Gastrocnemius medialis (tissue), 4 donors: ENCODE data around the gene DUSP16. TPM values are rescaled to one million over a fixed set of nuclear protein-coding genes. Genes with fewer than 3 reads are reported as not detected.

ENCODE experiments used
- ATAC-seq, 2 donors: fragments of 150-250 bp; one replicate each; pipeline ENCODE4 v1.9.1; 2016
- DNase-seq, 2 donors: peaks; one replicate each; pipeline ENCODE4 v3.0.0-alpha.2; 2019
- H3K27ac ChIP-seq, 4 donors: fragments of 200-600 bp; sonication (generic); 1 replicate in 1 of 4; 2 replicates in 3 of 4; pipeline ENCODE4 v1.5.1; 2016 to 2018; ENCODE audit warnings: mild to moderate bottlenecking in 2 of 4, moderate library complexity in 1 of 4
- H3K27me3 ChIP-seq, 3 donors: fragments of 200-600 bp; sonication (generic) in 2 of 3; 1 replicate in 1 of 3; 2 replicates in 2 of 3; pipeline versions ENCODE4 v1.5.1 to v1.6.0; 2016 to 2019; ENCODE audit warnings: mild to moderate bottlenecking in 1 of 3, moderate library complexity in 1 of 3
- H3K36me3 ChIP-seq, 2 donors: fragments of 200-600 bp; sonication (generic) in 1 of 2; one replicate each; pipeline ENCODE4 v1.5.1; 2017 to 2018
- H3K4me1 ChIP-seq, 2 donors: fragments of 200-600 bp; sonication (generic) in 1 of 2; one replicate each; pipeline ENCODE4 v1.5.1; 2016 to 2017; ENCODE audit warnings: mild to moderate bottlenecking in 2 of 2
- H3K4me3 ChIP-seq, 4 donors: fragments of 200-600 bp; sonication (generic) in 3 of 4; 1 replicate in 1 of 4; 2 replicates in 3 of 4; pipeline ENCODE4 v1.5.1; 2016 to 2019; ENCODE audit warnings: mild to moderate bottlenecking in 2 of 4
- H3K9me3 ChIP-seq, 3 donors: fragments of 200-600 bp; sonication (generic) in 2 of 3; 1 replicate in 1 of 3; 2 replicates in 2 of 3; pipeline ENCODE4 v1.5.1; 2016 to 2019
- CTCF ChIP-seq, 5 experiments: fragments of 450-650 bp in 3 of 5; fragments of 200-600 bp in 2 of 5; sonication (generic) in 2 of 5; IDR thresholded peaks in 4 of 5; conservative IDR thresholded peaks in 1 of 5; 1 replicate in 4 of 5; 2 replicates in 1 of 5; pipeline ENCODE4 v1.5.1; 2016 to 2019; ENCODE audit warnings: antibody characterized with exemption in 5 of 5, mild to moderate bottlenecking in 3 of 5, moderate library complexity in 3 of 5
- POLR2A ChIP-seq, 2 donors: fragments of 450-650 bp; IDR thresholded peaks; one replicate each; pipeline ENCODE4 v1.6.1; 2017; ENCODE audit warnings: antibody characterized with exemption in 2 of 2, mild to moderate bottlenecking in 2 of 2, moderate library complexity in 2 of 2
- in situ Hi-C, 4 donors: fragments of 200-750 bp; cut with MboI; loops; one replicate each; pipeline versions ENCODE4 v1.15.0 to v1.8.0; 2017; ENCODE audit warnings: low sequenced_read_pairs in 4 of 4
- intact Hi-C: fragments of 100-400 bp; cut with DNase I; formaldehyde crosslinking; loops from one replicate; pipeline ENCODE4 v1.15.1; 2023; ENCODE audit warnings: low total_unique reads
- total RNA-seq, 4 donors: library from RNA; depleted of rRNA; stranded (reverse); fragments of >200 nt; gene quantifications; one replicate each; pipeline versions ENCODE4 v1.1.0 to v1.2.3, GENCODE V29; 2016

The DUSP16 gene
- total RNA-seq, 4 donors from 2014 or later, result 10.9 to 15.7 (median 13.3) TPM

GRCh38 chr12:12529783-12530421, 32.8 kb downstream of the DUSP16 start:
- no peak for TF ChIP-seq CTCF (IDR thresholded peaks at IDR 0.05 in 4 of 5, conservative IDR thresholded peaks at IDR 0.05 in 1 of 5)
- TF ChIP-seq POLR2A (IDR thresholded peaks at IDR 0.05), result no peak
- Histone ChIP-seq H3K27ac (no peak overlapping the region), H3K9me3 (no peaks in the 10 kb centered on the region), H3K4me3 (no peak overlapping the region), H3K36me3 (no peaks in the 10 kb centered on the region), H3K27me3 (no peaks in the 10 kb centered on the region), H3K4me1 (peaks cover 54 to 59% of the 10 kb centered on the region in 2 donors)
- in situ Hi-C loops, result no loop called here
- DNase-seq (no peak), ATAC-seq (no peak)
- intact Hi-C loops, result no loop called here

GRCh38 chr12:12528361-12529270, 34.0 kb downstream of the DUSP16 start:
- Histone ChIP-seq H3K4me3 (no peak overlapping the region), H3K27me3 (no peaks in the 10 kb centered on the region), H3K36me3 (no peaks in the 10 kb centered on the region), H3K9me3 (no peaks in the 10 kb centered on the region), H3K27ac (peak overlapping the region in 3 of 4 donors; percentile 10 to 45 (median 30)), H3K4me1 (peaks cover 50 to 52% of the 10 kb centered on the region in 2 donors)
- in situ Hi-C loops, result no loop called here
- DNase-seq (no peak), ATAC-seq (no peak)
- TF ChIP-seq POLR2A (IDR thresholded peaks at IDR 0.05) (no peak), CTCF (IDR thresholded peaks at IDR 0.05 in 4 of 5, conservative IDR thresholded peaks at IDR 0.05 in 1 of 5) (no peak)
- intact Hi-C loops, result no loop called here

DNA sequence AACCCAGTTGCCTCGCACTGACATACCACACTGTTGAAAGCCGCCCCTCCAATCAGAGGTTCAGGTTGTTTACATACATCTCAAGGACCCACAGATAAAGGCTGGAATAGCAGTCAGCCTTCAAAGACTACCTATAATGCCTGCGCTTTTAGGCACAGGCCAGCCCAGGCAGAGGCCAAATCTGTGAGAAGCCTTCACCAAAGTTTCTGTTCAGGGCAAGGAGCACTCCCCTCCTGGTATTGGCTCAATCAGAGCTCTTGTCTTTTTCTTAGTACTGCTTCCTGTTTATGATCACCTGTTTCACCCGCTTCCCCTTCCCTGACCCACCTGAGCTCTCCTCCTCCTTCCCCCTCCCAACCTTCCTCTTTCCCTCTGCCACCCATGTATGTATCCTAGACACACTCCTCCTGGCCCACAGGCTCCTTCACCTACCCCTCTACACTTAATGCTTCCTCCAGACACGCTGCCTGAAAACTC, 34.8 kb downstream of the DUSP16 start:
- intact Hi-C loops (no loop called here), in situ Hi-C loops (no loop called here)
- Histone ChIP-seq H3K27ac (peak overlapping the region in 3 of 4 donors; percentile 10 to 45 (median 30)), H3K9me3 (no peaks in the 10 kb centered on the region), H3K4me3 (no peak overlapping the region), H3K4me1 (peaks cover 50 to 52% of the 10 kb centered on the region in 2 donors), H3K36me3 (no peaks in the 10 kb centered on the region), H3K27me3 (no peaks in the 10 kb centered on the region)
- ATAC-seq (no peak), DNase-seq (no peak)
- TF ChIP-seq POLR2A (IDR thresholded peaks at IDR 0.05), result no peak
- no peak for TF ChIP-seq CTCF (IDR thresholded peaks at IDR 0.05 in 4 of 5, conservative IDR thresholded peaks at IDR 0.05 in 1 of 5)

DNA sequence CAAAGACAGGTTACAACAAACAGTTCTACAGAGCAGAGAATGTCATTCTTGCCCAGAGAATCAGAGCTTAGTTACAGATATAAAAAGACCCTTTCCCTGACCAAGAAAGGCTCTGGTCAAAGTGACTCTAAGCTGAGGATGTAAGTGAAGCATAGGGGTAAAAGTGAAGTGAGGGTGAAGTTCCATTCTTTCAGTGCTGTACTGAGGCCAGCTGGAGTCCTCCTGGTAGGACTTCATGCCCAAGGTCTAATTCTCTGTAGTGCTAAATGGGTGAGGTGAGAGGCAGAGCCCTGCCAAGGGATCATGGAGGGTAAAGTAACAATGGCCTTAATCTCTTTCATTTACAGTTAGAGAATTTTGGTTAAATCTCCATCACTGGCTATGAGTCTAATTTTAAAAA, 38.5 kb downstream of the DUSP16 start:
- in situ Hi-C loops, result no loop called here
- Histone ChIP-seq H3K27me3 (no peaks in the 10 kb centered on the region), H3K4me1 (peaks cover 53 to 66% of the 10 kb centered on the region in 2 donors), H3K9me3 (no peaks in the 10 kb centered on the region), H3K36me3 (no peaks in the 10 kb centered on the region), H3K4me3 (no peak overlapping the region), H3K27ac (peak overlapping the region in 2 of 4 donors; percentile 49 to 51)
- no peak for DNase-seq
- intact Hi-C loops, result no loop called here
- TF ChIP-seq CTCF (IDR thresholded peaks at IDR 0.05 in 4 of 5, conservative IDR thresholded peaks at IDR 0.05 in 1 of 5) (no peak), POLR2A (IDR thresholded peaks at IDR 0.05) (no peak)
- no peak for ATAC-seq
